TTC549 (cell line): ENCODE data around the gene PDLIM3.

Experiments
- FAIRE-seq: peaks from 2 replicates; lab custom pipeline; 2012; peaks lifted over from hg19 to GRCh38; lab: Jason Lieb, UNC

PDLIM3 gene

DNA sequence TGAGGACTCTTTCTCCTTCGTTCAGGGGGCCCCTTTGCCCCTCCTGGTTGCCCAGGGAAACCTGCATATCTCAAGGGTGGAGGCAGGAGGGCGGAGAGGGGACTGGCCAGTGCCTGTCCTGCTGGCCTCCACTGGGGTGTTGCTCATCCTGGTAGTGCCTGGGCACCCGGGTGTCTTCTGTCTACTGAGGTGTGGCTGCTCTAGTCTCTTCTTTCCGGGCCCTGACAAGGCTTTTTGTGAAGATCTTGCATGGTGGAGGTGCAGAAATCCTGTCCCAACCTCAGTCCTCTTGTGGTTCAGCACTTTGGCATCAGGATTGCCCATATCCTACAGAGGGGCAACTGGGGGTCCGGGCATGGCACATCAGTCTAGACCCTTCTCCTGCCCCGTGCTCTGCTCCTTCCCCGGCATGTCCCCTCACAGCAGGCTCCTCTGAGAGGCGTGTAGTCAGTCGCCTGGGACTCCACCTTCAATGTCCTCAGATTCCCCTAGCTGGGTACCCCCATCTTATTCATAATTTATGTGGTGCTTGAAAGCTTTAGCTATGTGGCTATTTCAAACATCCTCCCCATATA lies 65.6 kb downstream of the PDLIM3 start:
- no peak for FAIRE-seq

DNA sequence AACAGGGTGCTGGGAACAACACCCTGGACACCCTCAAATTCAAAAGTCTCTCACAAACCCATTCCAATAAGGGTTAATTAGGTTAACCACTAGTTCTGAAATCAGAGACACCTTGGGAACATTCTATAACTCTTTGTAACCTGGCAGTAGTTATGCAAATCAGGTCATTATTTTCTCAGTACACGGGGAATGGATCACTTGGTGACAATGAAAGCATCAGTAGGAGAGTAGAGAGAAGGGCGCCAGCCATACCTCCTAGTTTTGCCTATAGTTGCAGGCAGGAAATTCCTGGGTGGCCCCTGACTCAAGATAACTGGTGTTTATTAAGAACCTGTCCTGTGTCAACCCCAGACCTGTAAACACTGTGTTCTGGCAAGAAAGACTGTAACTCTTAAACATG lies 66.3 kb downstream of the PDLIM3 start:
- FAIRE-seq, result no peak

DNA sequence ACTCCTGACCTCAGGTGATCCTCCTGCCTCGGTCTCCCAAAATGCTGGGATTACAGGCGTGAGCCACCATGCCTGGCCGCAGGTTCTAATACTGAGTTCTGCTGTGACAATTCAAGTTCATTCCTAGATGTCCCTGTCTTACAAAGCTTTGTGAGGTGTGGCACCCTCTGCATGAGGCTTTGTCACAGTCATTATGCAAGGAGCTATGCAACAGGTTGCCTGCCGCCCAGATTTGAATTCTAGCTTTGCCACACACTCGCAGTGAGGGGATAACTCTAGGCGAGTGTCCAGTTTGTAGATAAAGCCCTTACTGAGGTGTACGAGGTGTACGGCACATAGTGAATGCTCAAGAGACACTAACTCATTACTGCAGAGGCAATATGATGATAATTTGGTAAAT lies 67.3 kb downstream of the PDLIM3 start:
- FAIRE-seq, result no peak

DNA sequence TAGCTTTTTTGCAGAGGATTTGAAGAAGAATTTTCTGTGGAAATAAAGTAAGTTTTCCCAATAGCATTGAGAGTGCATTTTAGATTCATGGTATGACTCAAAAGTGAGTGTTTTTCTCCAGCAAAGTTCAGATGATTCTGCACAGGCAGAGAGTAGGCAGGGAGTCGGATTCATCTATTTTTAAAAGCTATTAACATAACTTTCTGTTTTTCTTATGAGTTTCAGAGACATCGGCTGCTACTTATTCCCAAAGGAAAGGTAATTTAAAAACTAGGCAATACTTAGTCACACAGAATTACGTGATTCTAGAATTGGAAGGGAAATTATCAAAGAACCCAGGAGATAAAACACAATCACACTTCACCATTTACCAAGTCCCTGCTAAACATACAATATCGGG lies 68.2 kb downstream of the PDLIM3 start:
- FAIRE-seq, result no peak

DNA sequence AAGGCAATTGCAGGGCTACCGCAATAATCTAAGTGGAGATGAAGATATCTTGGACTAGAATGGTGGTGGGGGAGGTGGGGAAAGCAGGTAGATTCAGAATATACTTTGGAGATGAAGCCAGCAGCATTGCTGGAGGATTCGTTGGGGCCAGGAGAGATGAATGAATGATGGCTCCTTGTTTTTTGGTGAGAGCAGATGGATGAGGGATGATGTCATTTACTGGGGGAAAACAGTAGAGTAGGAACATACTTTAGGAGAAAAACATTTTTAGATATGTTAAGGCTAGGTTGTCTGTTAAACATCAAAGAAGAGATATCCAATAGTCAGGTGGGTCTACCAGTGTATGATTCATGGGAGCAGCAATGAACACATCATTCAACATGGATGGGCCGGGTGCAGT lies 69.6 kb downstream of the PDLIM3 start:
- FAIRE-seq, result no peak

DNA sequence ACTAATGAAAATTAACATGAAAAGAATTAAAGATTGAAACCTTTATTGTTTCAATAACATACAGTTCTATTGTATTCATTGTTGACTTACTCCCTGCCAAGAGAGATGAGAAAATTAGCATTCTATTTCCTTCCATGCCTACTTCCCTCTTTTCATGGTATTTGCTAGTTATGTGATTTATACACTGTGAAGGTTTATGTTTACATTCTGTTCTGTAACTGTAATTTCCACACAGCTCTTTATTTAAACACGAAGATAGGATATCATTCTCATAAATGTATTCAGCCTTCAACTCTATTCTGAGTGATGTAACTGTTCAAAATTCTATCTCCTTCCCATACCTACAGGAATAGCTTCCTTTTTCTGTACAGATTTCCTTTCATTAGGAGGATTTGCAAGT lies 70.4 kb downstream of the PDLIM3 start:
- FAIRE-seq, result no peak

DNA sequence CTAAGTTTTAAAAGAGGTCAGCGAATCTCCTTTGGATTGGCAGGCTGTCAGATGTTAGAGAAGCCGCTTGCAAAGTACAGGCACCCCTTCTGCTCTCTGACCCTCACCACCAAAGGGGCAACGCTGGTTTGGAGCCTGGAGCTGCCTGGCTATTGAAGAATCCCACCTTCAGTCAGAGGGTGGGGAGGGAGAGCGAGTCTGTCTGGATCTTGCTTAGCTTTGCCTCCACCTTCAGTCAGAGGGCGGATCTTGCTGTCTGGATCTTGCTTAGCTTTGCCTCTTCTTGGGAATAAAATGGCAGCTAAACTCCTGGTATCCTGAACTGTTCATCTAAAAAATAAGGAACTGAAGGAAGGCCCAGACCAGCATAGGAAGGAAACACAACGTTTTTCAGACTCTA lies 71.1 kb downstream of the PDLIM3 start:
- no peak for FAIRE-seq

DNA sequence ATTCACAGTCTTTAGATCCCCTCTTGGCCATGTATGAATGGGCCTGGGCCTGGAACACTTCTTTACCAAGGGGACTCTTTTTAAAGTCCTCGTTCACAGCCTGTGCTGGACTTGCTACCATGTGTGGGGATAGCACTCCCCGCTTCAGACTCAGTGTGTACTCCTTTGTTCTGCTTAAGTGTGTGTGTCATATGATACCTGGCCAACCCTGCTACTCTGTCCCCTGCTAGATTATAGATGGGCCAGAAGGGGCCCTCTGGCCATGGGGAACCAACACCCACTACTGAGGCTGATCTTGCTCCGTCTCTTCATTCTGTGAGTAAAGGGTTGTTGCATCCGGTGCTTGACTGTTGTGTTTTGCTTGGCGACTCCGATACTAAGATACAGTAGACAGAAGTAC lies 71.8 kb downstream of the PDLIM3 start:
- no peak for FAIRE-seq

DNA sequence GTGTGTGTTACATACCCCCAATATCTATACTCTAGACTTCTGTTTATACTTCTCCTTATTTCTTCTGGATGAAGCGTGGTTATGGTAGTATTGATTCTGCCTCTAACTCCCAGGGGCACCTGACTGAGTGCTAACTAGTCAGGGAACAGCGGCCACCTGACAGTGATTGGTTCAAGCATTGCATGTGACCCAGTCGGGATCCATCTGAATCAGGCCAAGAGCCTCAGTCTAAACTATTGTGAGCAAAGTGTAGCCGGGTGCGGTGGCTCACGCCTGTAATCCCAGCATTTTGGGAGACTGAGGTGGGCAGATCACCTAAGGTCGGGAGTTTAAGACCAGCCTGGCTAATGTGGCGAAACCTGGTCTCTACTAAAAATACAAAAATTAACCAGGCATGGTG lies 73.7 kb downstream of the PDLIM3 start:
- no peak for FAIRE-seq

DNA sequence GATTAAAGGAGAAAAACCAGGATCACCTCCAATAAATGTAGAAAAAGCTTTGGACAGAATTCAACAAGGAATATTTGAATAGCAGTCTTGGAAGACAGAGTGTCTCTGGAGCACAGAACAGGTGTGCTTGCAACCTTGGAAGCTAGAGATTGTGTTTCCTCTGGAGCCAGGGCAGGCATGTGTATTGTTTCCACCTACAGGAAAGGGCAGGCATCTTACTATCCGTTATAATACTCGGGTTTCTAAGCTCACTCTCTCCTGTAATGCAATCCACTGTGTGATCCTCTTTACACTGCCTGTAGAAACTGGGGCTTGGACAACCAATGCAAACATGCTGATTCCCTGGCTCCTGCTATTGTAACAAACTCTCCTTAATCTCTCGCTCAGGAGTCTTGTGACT lies 78.2 kb downstream of the PDLIM3 start:
- FAIRE-seq, result no peak

DNA sequence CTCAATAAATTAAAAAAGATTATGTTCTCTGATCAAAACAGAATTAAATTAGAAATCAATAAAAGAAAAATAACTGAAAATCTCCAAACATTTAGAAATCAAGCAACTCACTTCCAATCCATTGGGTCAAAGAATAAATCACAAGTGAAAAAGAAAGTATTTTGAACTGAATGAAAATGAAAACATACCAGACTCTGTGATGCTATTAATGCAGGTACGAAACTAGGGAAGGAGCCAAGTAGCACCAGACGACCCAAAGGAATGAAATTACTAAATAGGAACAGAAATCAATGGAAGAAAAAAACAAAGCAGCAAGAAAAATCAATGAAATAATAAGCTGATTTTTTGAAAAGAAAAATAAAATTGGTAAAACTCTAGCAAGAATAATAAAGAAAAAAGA lies 79.2 kb downstream of the PDLIM3 start:
- FAIRE-seq, result no peak
